Inflammatory macrophage treated with lipopolysaccharide for 4 hours (primary cell): ENCODE results near the gene PLEKHA6.
A peak's percentile ranks its signal among the peaks of the same experiment; 100 is the strongest.

Experiments used
- DNase-seq: peaks from one replicate; pipeline ENCODE4 v3.0.0-alpha.2; 2020

PLEKHA6 gene

GRCh38 chr1:204176049-204176448, 183.7 kb downstream of the PLEKHA6 start:
- DNase-seq = no peak

GRCh38 chr1:204174958-204175357, 184.8 kb downstream of the PLEKHA6 start:
- no peak for DNase-seq

- DNase-seq = no peak
Measured at GRCh38 chr1:204172404-204173029, 187.2 kb downstream of the PLEKHA6 start.

GRCh38 chr1:204171751-204172178, 188.0 kb downstream of the PLEKHA6 start:
- DNase-seq = peak; percentile 54

GRCh38 chr1:204170494-204171155, 189.1 kb downstream of the PLEKHA6 start:
- DNase-seq = no peak

- no peak for DNase-seq
Measured at GRCh38 chr1:204169858-204170257, 189.9 kb downstream of the PLEKHA6 start.
